Cardiac fibroblast (primary cell): ENCODE measurements around the gene CCDC177.

Experiments used
- DNase-seq, 2 donors: peaks; one replicate each; pipeline versions ENCODE4 v3.0.0 to v3.0.0-alpha.2; 2010; ENCODE audit warnings: low read depth in 2 of 2
- H3K4me3 ChIP-seq, 2 donors: replicated peaks in 1 of 2; 1 replicate in 1 of 2; 2 replicates in 1 of 2; pipeline ENCODE4 v1.5.1; 2011; ENCODE audit warnings: low read depth in 2 of 2, low read length in 2 of 2, mild to moderate bottlenecking in 2 of 2, moderate library complexity in 1 of 2
- TF ChIP-seq, protein P1 (sequence below): IDR thresholded peaks from one replicate; pipeline ENCODE4 v1.5.1; 2011; ENCODE audit warnings: low read depth, mild to moderate bottlenecking, low read length, inconsistent platforms

The CCDC177 gene

DNA sequence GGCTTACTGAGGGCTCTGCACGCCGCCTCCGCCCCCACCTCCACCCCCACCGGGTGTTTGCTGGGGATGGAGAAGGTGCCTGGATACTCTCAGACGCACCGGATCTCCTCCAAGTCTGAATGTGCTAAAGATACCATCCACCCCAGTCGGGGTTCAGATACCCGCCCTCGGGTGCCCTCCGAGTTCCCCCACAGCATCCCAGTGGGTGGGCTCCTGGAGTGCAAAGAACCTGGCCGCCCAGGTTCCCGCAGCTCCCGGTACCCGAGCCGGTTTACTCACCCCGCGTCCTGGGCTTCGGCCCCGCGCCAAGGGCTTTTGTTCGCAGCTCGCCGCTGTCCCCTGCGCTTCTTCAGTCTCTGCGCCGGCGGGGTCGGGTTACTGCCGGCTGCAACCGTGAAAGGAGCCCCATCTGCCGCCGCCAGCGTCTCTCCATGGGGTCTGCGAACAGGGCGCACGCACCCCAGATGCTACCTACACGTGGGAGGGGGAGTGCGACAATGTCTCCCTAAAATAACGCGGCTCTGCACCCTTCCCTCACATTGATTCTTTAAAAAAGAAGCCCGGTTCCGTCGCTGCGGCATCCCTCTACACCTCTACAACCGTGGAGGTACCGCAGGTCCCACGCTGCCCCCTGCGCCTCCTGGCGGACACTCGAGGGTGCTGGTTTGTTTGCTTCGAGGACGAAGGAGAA lies at the start of gene CCDC177:
CCDC177 (minus strand) TSS at position 609 of the 691 bp plus-strand sequence. CDS start 1,249 bp downstream, outside the sequence.
- TF ChIP-seq, protein P1, sequence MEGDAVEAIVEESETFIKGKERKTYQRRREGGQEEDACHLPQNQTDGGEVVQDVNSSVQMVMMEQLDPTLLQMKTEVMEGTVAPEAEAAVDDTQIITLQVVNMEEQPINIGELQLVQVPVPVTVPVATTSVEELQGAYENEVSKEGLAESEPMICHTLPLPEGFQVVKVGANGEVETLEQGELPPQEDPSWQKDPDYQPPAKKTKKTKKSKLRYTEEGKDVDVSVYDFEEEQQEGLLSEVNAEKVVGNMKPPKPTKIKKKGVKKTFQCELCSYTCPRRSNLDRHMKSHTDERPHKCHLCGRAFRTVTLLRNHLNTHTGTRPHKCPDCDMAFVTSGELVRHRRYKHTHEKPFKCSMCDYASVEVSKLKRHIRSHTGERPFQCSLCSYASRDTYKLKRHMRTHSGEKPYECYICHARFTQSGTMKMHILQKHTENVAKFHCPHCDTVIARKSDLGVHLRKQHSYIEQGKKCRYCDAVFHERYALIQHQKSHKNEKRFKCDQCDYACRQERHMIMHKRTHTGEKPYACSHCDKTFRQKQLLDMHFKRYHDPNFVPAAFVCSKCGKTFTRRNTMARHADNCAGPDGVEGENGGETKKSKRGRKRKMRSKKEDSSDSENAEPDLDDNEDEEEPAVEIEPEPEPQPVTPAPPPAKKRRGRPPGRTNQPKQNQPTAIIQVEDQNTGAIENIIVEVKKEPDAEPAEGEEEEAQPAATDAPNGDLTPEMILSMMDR, result peak; percentile 97
- H3K4me3 ChIP-seq, result peak within 1 kb of the TSS; percentile 27 to 28
- DNase-seq, result peak; percentile 61 to 64

- DNase-seq, result no peak
- TF ChIP-seq, protein P1, result no peak
These were observed 49.5 kb upstream of the CCDC177 start for GRCh38 chr14:69624136-69624535.

GRCh38 chr14:69620981-69621380 lies 46.3 kb upstream of the CCDC177 start:
- DNase-seq, result no peak
- no peak overlapping the region for H3K4me3 ChIP-seq
- TF ChIP-seq, protein P1, result no peak

More at GRCh38 chr14:69624136-69624535, 49.5 kb upstream of the CCDC177 start:
- H3K4me3 ChIP-seq, result no peak overlapping the region

DNA sequence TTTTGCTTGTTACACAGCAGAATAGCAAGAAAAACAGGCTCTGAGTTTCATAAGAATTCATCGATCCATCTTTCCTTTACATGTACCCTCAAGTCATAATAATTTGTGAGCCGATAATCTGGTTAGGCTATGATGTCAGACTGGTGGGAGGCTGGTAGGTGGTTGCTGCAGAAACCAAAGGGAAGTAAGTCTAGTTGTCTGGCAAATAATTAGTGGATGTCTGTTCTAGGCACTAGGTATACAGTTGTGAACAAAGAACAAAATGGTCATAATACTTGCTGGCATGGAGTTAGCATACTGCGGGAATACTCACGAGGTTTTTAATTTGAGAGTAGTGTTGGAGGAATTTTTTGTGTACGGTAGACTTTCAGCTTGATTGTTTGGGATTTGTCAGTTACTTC lies 45.5 kb upstream of the CCDC177 start:
- H3K4me3 ChIP-seq, result no peak overlapping the region
- no peak for DNase-seq
- TF ChIP-seq, protein P1, result no peak

GRCh38 chr14:69619012-69619411 lies 44.3 kb upstream of the CCDC177 start:
- TF ChIP-seq, protein P1, result no peak
- DNase-seq, result peak; percentile 29 to 50
- no peak overlapping the region for H3K4me3 ChIP-seq

- no peak overlapping the region for H3K4me3 ChIP-seq
- TF ChIP-seq, protein P1, result no peak
- no peak for DNase-seq
These were observed 43.1 kb upstream of the CCDC177 start for GRCh38 chr14:69617796-69618195.
